Endothelial cell of umbilical vein (primary cell): ENCODE measurements around the gene ZBTB25. TPM values are rescaled to one million over a fixed set of nuclear protein-coding genes. Genes with fewer than 3 reads are reported as not detected.
A peak's percentile ranks its signal among the peaks of the same experiment; 100 is the strongest.

Experiments used
- BruUV-seq: library from RNA; stranded (reverse); fragments of 400-500 nt; replicated peaks from 2 replicates; lab custom pipeline; 2021; lab: Mats Ljungman, UMichigan
- CTCF ChIA-PET: fragments of 300-600, 350-600 bp; sonication (Branson Sonifier 250); formaldehyde crosslinking; loops from one replicate; lab custom pipeline; 2021; ENCODE audit warnings: antibody characterized with exemption, inconsistent platforms; lab: Charles Lee
- POLR2A ChIA-PET: fragments of 300-600, 350-600 bp; sonication (Branson Sonifier 250); formaldehyde crosslinking; loops from one replicate; lab custom pipeline; 2021; ENCODE audit warnings: antibody characterized with exemption, inconsistent platforms; lab: Charles Lee
- DNase-seq: peaks from one replicate; pipeline ENCODE4 v3.0.0-alpha.2; 2011; ENCODE audit warnings: low read depth, low spot score
- FAIRE-seq: peaks from 2 replicates; lab custom pipeline; 2011; peaks lifted over from hg19 to GRCh38; lab: Jason Lieb, UNC
- H2AFZ ChIP-seq: 2 replicates; pipeline ENCODE4 v1.6.0; 2012; ENCODE audit warnings: low read depth, low read length, control low read depth, inconsistent platforms
- H3K27ac ChIP-seq: 2 replicates; pipeline ENCODE4 v1.5.1; 2011; ENCODE audit warnings: low read depth, mild to moderate bottlenecking, control low read depth, low read length, moderate library complexity; ENCODE audit not compliant: insufficient read depth
- H3K27me3 ChIP-seq, 2 experiments: 2 replicates each; pipeline versions ENCODE4 v1.6.0 to v1.6.1; 2011; ENCODE audit warnings: low read length in 2 of 2, mixed read lengths in 1 of 2; ENCODE audit not compliant: control insufficient read depth in 2 of 2, insufficient read depth in 2 of 2
- H3K36me3 ChIP-seq, 2 experiments: 2 replicates in 1 of 2; 3 replicates in 1 of 2; pipeline ENCODE4 v1.5.1; 2011; ENCODE audit warnings: low read length in 2 of 2, mild to moderate bottlenecking in 1 of 2, moderate library complexity in 1 of 2; ENCODE audit not compliant: control insufficient read depth in 2 of 2, insufficient read depth in 2 of 2; ENCODE audit errors: extremely low read depth in 1 of 2
- H3K4me1 ChIP-seq: 3 replicates; pipeline ENCODE4 v1.5.1; 2011; ENCODE audit warnings: mild to moderate bottlenecking, low read length; ENCODE audit not compliant: control insufficient read depth, insufficient read depth; ENCODE audit errors: extremely low read depth
- H3K4me2 ChIP-seq: 2 replicates; pipeline ENCODE4 v1.6.1; 2011; ENCODE audit warnings: low read length, control low read depth, mixed read lengths; ENCODE audit not compliant: insufficient read depth
- H3K4me3 ChIP-seq, 3 experiments: fragments of 200-600 bp in 1 of 3; sonication (generic), shearing (Covaris generic) in 1 of 3; replicated peaks in 1 of 3; 2 replicates each; pipeline ENCODE4 v1.5.1; 2011 to 2016; ENCODE audit warnings: control low read depth in 3 of 3, low read length in 3 of 3, mild to moderate bottlenecking in 2 of 3, inconsistent platforms in 1 of 3, low read depth in 1 of 3, moderate library complexity in 1 of 3; ENCODE audit not compliant: insufficient read depth in 1 of 3
- H3K79me2 ChIP-seq: 2 replicates; pipeline ENCODE4 v1.6.0; 2012; ENCODE audit warnings: low read length, inconsistent platforms; ENCODE audit not compliant: control insufficient read depth, insufficient read depth
- H3K9ac ChIP-seq: replicated peaks from 2 replicates; pipeline ENCODE3; 2011; ENCODE audit warnings: low read length, control low read depth; ENCODE audit not compliant: insufficient read depth; ENCODE audit errors: extremely low read depth
- H3K9me1 ChIP-seq: replicated peaks from 3 replicates; pipeline ENCODE4 v1.6.0; 2011; ENCODE audit warnings: mild to moderate bottlenecking, low read length; ENCODE audit not compliant: control insufficient read depth, insufficient read depth; ENCODE audit errors: extremely low read depth
- H3K9me3 ChIP-seq: replicated peaks from 2 replicates; pipeline ENCODE4 v1.5.1; 2012; ENCODE audit warnings: low read length, inconsistent platforms; ENCODE audit not compliant: control insufficient read depth, insufficient read depth
- H4K20me1 ChIP-seq: replicated peaks from 2 replicates; pipeline ENCODE3; 2011; ENCODE audit warnings: mild to moderate bottlenecking, low read length; ENCODE audit not compliant: control insufficient read depth, insufficient read depth; ENCODE audit errors: extremely low read depth
- EZH2 ChIP-seq: IDR thresholded peaks from 2 replicates; pipeline ENCODE4 v1.6.1; 2012; ENCODE audit warnings: borderline replicate concordance, low read depth, mild to moderate bottlenecking, moderate library complexity, low read length, inconsistent platforms; ENCODE audit not compliant: severe bottlenecking
- FOS ChIP-seq: IDR thresholded peaks from 2 replicates; pipeline ENCODE4 v1.6.1; 2011; ENCODE audit warnings: mild to moderate bottlenecking, low read length, moderate library complexity, borderline replicate concordance; ENCODE audit not compliant: insufficient read depth
- GATA2 ChIP-seq: IDR thresholded peaks from 2 replicates; pipeline ENCODE4 v1.7.0; 2011; ENCODE audit warnings: low read depth, mild to moderate bottlenecking, moderate library complexity, mixed read lengths, low read length; ENCODE audit not compliant: insufficient read length, insufficient read depth
- JUN ChIP-seq: IDR thresholded peaks from 2 replicates; pipeline ENCODE4 v1.6.1; 2011; ENCODE audit warnings: borderline replicate concordance, low read depth; ENCODE audit not compliant: insufficient read length, insufficient read depth
- MYC ChIP-seq: IDR thresholded peaks from one replicate; pipeline ENCODE4 v1.6.1; 2011; ENCODE audit warnings: mild to moderate bottlenecking, low read depth, low read length
- POLR2A ChIP-seq: IDR thresholded peaks from 2 replicates; pipeline ENCODE4 v1.6.1; 2012; ENCODE audit warnings: low read depth, mild to moderate bottlenecking, control low read depth, low read length
- POLR2AphosphoS5 ChIP-seq: IDR thresholded peaks from 2 replicates; pipeline ENCODE4 v1.6.1; 2012; ENCODE audit warnings: low read depth, mild to moderate bottlenecking, control low read depth, low read length, moderate library complexity; ENCODE audit not compliant: insufficient read depth
- dilution Hi-C: fragments of 300-500 bp; cut with MboI; formaldehyde crosslinking; loops from one replicate; pipeline ENCODE4 v1.15.0; 2019; ENCODE audit warnings: low sequenced_read_pairs; ENCODE audit not compliant: extremely low pct_ligation_motif_present
- intact Hi-C: fragments of 100-400 bp; cut with micrococcal nuclease; formaldehyde crosslinking; loops from one replicate; pipeline ENCODE4 v1.10.0; 2022
- polyA plus RNA-seq, 4 experiments: library from polyadenylated mRNA; depleted of rRNA in 3 of 4; stranded (reverse) in 3 of 4; unstranded in 1 of 4; fragments of >200 nt; gene quantifications; 2 replicates each; pipeline versions ENCODE4 v1.2.1 to v1.2.3, GENCODE V29; 2011 to 2012; ENCODE audit warnings: missing spikeins in 1 of 4
- total RNA-seq: library from RNA; stranded (reverse); gene quantifications from 2 replicates; pipeline ENCODE4 v1.2.3, GENCODE V29; 2021
- TF ChIP-seq, protein P1 (sequence below), 2 donors: IDR thresholded peaks; 1 replicate in 1 of 2; 2 replicates in 1 of 2; pipeline ENCODE4 v1.5.1; 2011; ENCODE audit warnings: low read length in 2 of 2, mild to moderate bottlenecking in 2 of 2, moderate library complexity in 2 of 2, control low read depth in 1 of 2, inconsistent platforms in 1 of 2, low read depth in 1 of 2; ENCODE audit not compliant: insufficient read depth in 1 of 2; ENCODE audit errors: extremely low read depth in 1 of 2
- TF ChIP-seq, protein P2 (sequence below): IDR thresholded peaks from 2 replicates; pipeline ENCODE4 v1.6.1; 2011; ENCODE audit not compliant: insufficient read depth, insufficient read length

Gene ZBTB25
- total and polyA plus RNA-seq, 2 donors (not counting 3 experiments of a cell fraction or from before 2014, with no cell fraction given): 3.2 to 7.7 TPM

DNA sequence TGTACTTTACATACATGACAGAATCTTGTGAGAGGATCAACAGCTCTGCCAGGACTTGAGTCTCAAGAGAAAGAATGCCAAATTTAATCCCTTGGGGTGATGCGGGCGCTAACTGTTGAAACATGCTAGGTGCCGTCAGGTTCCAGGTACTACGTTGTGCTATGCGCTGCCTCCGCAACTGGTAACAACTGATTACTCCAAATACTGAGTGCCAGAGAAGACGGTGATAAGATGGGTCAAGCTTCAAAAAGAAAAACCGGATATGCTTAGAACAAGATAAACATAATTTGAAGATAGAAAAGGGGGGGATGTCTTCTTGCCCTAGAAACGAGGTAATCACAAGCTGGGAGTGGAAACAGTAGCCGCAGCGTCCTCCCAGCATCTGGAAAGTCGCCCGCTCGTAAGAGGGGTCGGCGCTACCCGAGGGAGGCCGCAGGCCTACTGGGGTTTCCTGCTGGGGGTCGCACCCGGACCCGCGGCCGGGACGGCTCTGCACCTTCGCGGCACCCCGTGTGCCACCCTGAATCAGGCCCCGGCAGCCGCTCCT is 678 bp downstream of the ZBTB25 start:
- peak; percentile 52 for DNase-seq
- H3K9ac ChIP-seq: peak overlapping the region; percentile 91
- peak overlapping the region; percentile 95 for H3K27ac ChIP-seq
- H3K4me2 ChIP-seq: peak overlapping the region; percentile 92
- dilution Hi-C loops (no loop called here), intact Hi-C loops (loop anchor here (1.0 to 10.0 kb wide), 3 partner anchors 37 to 858 kb away; partner anchors contain the start of genes HSPA2, MTHFD1 and WDR89)
- H3K9me1 ChIP-seq: no peaks in the 10 kb centered on the region
- TSS peak; percentile 20 for BruUV-seq
- ChIA-PET CTCF (no interaction called here), POLR2A (interaction anchor here (1.0 kb wide), 1 partner anchor 115 kb away, joined by 3 read pairs; no protein-coding TSS in a partner anchor)
- no peaks in the 10 kb centered on the region for H3K27me3 ChIP-seq
- H3K9me3 ChIP-seq: no peaks in the 10 kb centered on the region
- H3K36me3 ChIP-seq: no peaks in the 10 kb centered on the region
- no peak for TF ChIP-seq EZH2
- TF ChIP-seq, protein P1, sequence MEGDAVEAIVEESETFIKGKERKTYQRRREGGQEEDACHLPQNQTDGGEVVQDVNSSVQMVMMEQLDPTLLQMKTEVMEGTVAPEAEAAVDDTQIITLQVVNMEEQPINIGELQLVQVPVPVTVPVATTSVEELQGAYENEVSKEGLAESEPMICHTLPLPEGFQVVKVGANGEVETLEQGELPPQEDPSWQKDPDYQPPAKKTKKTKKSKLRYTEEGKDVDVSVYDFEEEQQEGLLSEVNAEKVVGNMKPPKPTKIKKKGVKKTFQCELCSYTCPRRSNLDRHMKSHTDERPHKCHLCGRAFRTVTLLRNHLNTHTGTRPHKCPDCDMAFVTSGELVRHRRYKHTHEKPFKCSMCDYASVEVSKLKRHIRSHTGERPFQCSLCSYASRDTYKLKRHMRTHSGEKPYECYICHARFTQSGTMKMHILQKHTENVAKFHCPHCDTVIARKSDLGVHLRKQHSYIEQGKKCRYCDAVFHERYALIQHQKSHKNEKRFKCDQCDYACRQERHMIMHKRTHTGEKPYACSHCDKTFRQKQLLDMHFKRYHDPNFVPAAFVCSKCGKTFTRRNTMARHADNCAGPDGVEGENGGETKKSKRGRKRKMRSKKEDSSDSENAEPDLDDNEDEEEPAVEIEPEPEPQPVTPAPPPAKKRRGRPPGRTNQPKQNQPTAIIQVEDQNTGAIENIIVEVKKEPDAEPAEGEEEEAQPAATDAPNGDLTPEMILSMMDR (IDR thresholded peaks at IDR 0.05; ENCODE audit: extremely low read depth in 1 of 2, insufficient read depth in 1 of 2, low read depth in 1 of 2, low read length in 2 of 2): no peak
- TF ChIP-seq, protein P2, sequence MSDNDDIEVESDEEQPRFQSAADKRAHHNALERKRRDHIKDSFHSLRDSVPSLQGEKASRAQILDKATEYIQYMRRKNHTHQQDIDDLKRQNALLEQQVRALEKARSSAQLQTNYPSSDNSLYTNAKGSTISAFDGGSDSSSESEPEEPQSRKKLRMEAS: no peak
- no peak for TF ChIP-seq POLR2A
- TF ChIP-seq GATA2: no peak
- no peak for TF ChIP-seq FOS
- no peak for TF ChIP-seq MYC
- no peak for TF ChIP-seq POLR2AphosphoS5
- TF ChIP-seq JUN: no peak
- FAIRE-seq: peak; percentile 33
- peak overlapping the region; percentile 23 to 79 (median 71) for H3K4me3 ChIP-seq
- H2AFZ ChIP-seq: peak overlapping the region; percentile 81
- H3K79me2 ChIP-seq: peaks cover 38% of the 10 kb centered on the region
- H3K4me1 ChIP-seq: peaks cover 38% of the 10 kb centered on the region
- H4K20me1 ChIP-seq: peaks cover 5% of the 10 kb centered on the region
